Lower leg skin (tissue), 3 donors: Measurements from ENCODE around the gene DPY30.

Experiments used
- CTCF ChIP-seq, 3 donors: fragments of 450-650 bp; IDR thresholded peaks; one replicate each; pipeline ENCODE4 v1.5.1; 2016; ENCODE audit warnings: antibody characterized with exemption in 3 of 3, mild to moderate bottlenecking in 3 of 3, moderate library complexity in 2 of 3
- POLR2A ChIP-seq, 2 donors: fragments of 450-650 bp; IDR thresholded peaks; one replicate each; pipeline ENCODE4 v1.6.1; 2016 to 2017; ENCODE audit warnings: antibody characterized with exemption in 2 of 2, mild to moderate bottlenecking in 1 of 2, moderate library complexity in 1 of 2

DNA sequence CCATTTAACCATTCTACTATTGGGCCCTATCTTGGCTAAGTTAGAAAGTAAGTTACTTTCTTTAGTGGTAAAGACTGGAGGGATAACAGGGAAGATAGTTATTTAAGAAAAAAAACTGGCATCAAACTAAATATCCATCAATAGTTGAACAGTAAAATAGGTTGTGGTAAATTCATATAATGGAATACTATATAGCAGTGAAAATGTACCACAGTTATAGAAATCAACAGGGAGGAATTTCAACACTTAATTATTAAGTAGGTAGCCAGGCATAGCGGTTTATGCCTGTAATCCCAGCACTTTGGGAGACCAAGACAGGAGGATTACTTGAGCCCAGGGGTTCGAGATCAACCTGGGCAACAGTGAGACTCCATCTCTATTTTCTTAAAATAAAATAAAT, 20.7 kb upstream of the DPY30 start:
- TF ChIP-seq CTCF (IDR thresholded peaks at IDR 0.05): no peak
- no peak for TF ChIP-seq POLR2A (IDR thresholded peaks at IDR 0.05)
